NCI-H2171 (cell line): ENCODE data around the gene CLDN7.

Source experiments
- DNase-seq: peaks from one replicate; lab custom pipeline; 2025; lab: John Stamatoyannopoulos, UW

CLDN7 gene

GRCh38 chr17:7236808-7237207, 25.5 kb downstream of the CLDN7 start:
- no peak for DNase-seq

DNA sequence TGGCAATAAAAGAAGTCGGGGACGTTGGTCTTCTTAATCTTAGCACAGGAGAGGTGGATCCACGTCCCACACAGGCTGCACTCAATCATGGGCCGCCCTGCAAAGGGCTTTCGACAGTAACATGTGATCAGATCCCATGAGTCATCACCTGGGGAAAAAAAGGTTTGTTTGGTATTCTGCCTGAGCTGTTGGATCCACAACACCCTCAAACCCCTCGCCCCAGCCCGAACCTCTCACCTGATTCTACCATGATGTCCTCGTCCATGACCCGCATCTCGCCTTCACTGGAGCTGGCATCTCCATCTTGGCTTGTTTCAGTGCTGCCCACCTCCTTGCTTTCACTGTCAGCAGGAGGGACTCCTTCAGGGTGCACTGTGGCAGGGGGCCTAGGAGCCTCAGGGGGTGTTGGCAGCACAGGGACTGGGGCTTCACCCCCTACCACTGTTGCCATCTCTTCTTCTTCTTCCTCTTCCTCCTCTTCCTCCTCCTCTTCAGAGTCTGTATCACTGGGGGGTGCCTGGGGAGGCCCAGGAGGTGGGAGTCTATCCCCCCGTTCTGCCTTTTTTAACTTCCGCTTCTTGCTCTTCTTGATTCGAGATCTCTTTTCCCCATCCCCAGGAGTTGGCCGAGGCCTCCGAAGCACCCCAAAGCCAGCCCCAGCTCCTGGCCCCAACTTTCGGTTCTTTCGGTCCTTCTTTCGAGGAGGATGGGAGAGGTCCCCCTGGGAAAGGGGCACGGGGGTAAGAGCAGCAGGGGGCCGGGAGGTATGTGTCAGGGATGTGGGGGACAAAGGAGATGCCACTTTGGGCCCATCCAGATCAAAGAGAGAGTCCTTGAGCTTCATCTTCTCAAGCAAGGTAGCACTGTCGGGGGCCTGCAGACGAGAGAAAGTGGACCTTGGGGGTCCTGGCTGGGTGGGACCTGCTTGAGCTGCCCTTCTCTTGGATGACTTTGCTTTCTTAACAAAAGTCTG, 26.3 kb downstream of the CLDN7 start:
- no peak for DNase-seq

GRCh38 chr17:7234083-7234951, 28.0 kb downstream of the CLDN7 start, which contains the start of gene DVL2:
Gene DVL2, minus strand, starts transcription at chr17:7234517. Its CDS starts 255 bp downstream, at chr17:7234262.
- DNase-seq, result peak; percentile 93

DNA sequence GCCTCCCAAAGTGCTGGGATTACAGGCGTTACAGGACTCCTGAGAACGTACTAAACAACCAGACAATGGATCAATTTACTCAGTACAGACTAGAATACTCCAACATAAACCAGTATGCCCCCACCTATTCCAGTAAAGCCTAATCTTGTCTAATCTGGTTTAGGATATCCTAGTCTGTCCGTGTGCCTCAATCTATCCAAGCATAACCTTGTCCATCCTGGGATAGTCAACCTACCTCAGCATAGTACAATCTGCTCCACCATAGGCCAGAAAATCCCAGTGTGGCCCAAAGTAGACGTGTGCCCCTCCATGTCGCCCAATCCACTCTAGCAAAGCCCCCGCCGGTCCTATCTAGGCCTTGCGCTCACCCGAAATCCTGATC, 28.6 kb downstream of the CLDN7 start:
- DNase-seq, result no peak

DNA sequence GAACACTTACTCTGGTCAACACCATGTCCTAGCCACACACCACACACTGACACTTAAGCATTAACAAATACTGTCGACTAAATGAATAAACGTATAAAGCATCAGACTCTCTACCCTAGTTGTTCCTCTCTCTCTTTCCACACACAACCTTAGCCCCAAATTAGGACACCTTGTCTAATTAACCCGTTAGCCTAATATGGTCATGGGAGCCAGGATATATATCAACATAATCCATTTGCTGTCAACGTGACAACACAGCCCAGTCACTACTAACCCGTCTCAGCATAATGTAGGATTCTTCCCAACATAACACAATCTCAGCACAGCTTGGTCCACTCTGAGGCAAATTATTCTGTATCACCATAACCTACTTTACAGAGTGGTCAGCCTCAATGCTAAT, 30.2 kb downstream of the CLDN7 start:
- DNase-seq, result no peak

- DNase-seq, result no peak
Observed at GRCh38 chr17:7229504-7229903, 32.8 kb downstream of the CLDN7 start.

DNA sequence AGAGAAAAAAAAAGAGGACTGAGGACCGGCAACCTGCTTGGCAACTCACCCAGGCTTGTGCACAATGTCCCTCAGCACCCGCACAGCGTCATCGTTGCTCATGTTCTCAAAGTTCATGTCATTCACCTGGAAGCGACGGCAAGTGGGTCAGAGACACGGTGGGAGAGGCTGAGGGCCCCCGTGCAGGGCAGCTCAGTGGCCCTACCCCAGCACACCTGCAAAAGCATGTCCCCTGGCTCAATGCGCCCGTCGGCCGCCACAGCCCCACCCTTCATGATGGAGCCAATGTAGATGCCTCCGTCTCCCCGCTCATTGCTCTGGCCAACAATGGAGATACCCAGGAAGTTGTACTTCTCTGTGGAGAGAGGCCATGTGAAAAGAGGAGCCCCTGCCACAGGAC, 33.4 kb downstream of the CLDN7 start:
- DNase-seq, result no peak

GRCh38 chr17:7226721-7227710, 35.3 kb downstream of the CLDN7 start:
- no peak for DNase-seq

DNA sequence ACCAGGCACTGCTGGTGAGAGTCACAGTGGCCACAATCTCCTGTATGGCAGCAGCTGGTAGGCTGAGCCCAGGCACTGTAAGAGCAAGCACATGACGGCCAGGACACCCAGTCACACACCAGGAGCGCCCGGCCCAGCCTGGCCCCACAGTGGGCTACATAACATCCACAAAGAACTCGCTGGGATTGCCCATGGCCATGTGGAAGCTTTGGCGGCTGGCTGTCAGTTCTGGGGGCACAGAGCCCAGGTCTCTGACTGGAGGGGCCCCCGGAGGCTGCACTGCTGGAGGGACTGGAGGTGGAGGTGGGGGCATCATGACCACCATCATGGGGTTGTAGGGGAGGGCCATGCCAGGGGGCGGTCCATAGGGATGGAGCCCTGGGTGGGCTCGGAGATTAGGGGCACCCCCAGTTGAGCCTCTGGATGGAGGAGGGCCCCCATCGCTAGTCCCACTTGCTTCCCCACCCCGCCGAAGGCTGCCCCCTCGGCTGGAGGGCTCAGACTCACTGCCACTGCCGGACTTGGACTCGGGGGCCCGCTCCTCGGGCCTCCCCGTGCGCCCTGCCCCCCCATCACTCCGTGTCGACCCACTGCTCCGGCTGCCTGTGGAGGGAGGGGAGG, 36.5 kb downstream of the CLDN7 start:
- DNase-seq, result no peak

- DNase-seq, result no peak
Observed at GRCh38 chr17:7224661-7225111, 37.6 kb downstream of the CLDN7 start.

- no peak for DNase-seq
Observed at GRCh38 chr17:7224110-7224509, 38.2 kb downstream of the CLDN7 start.

DNA sequence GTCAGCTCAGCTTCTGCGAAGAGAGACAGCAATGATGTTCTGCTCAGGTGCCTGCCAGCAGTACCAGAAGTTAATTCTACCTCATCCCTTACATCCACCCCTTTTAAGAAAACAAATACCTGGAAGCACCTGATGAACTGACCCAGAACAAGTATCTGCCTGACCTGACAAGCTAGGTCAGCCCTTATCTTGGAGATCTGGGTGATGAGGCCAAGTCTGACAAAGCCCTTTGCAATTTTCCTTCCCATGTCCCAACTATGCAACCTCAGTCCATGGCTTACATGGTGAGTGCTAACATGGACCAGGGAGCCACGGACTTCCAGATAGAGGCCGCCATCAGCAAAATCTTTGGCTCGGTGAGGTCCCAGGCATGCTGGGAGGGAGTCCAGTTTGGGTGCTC, 38.9 kb downstream of the CLDN7 start:
- DNase-seq, result no peak

- DNase-seq, result no peak
Observed at GRCh38 chr17:7222972-7223292, 39.3 kb downstream of the CLDN7 start.

DNA sequence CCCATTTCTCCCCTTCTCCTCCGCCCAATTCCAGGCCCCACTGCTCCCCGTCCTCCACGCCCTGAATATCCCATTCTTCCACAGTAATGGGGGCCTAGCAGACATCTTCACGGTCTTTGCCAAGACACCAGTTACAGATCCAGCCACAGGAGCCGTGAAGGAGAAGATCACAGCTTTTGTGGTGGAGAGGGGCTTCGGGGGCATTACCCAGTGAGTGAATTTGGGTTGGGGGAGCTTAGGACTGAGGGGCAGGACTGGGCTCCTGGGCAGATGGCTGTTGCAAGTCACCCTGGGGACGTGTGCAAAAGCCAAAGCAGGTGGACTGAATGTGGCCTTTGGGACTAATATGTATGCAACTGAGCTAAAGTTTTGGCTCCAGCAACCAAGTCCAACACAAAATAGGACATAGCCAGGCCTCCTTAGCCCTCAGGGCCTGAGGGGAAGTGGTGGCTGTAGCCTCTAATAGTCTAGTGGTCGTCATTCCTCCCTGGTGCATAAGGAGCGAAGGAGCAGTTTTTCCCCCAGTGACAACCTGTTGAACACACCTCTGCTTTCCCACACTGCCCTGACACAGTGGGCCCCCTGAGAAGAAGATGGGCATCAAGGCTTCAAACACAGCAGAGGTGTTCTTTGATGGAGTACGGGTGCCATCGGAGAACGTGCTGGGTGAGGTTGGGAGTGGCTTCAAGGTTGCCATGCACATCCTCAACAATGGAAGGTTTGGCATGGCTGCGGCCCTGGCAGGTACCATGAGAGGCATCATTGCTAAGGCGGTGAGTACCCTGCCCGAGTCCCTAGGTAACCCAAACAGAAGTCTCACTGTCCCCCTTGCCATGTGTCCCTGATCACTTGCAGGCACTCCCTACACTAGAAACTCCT, 39.9 kb downstream of the CLDN7 start:
- DNase-seq, result no peak

GRCh38 chr17:7221278-7222092, 40.8 kb downstream of the CLDN7 start:
- no peak for DNase-seq

DNA sequence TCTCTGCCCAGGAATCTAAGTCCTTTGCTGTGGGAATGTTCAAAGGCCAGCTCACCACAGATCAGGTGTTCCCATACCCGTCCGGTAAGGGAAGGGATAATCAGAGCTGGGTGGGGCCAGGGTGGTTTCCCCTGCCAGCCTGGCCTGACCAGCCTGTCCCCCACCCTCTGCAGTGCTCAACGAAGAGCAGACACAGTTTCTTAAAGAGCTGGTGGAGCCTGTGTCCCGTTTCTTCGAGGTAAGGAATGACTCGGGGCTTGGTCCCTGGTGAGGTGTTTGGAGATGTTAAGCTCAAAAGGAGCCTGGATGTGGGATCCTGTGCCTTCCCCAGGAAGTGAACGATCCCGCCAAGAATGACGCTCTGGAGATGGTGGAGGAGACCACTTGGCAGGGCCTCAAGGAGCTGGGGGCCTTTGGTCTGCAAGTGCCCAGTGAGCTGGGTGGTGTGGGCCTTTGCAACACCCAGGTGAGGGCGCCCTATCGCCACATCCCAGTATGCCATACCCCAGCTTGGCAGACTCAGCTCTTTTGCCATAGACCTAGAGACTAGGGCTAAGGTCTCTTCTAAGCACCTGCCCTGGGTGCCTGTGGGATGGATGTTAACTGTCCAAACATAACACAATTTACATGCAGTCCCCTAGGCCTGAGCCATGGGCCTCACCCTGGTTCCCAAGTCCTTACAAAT, 41.5 kb downstream of the CLDN7 start:
- no peak for DNase-seq

DNA sequence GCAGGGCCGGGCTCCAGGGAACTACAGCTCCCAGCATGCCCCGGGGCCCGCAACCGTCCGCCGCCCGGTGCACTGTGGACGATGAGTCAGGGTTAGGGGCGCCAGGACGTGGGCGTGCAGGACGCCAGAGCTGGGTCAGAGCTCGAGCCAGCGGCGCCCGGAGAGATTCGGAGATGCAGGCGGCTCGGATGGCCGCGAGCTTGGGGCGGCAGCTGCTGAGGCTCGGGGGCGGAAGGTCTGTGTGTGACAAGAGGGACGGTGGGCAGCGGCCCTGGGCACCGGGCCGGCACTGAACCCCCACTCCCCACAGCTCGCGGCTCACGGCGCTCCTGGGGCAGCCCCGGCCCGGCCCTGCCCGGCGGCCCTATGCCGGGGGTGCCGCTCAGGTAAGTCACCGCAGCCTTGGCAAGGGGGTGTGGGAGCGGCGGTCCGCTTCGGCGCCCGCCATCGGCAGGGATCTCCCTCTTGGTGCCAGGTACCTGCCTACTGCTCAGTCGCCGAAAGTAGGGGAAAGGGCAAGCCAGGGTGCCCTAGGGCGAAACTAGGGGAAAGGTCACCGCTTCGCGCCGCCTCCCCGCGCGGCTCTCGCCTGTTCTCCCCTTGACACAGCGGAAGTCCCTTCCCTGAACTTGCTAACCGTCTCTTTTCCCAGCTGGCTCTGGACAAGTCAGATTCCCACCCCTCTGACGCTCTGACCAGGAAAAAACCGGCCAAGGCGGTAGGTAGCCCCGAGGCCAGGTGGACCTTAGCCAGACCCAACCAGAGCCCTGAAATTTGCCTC, 42.3 kb downstream of the CLDN7 start, which contains the start of the genes ACADVL and DLG4:
Gene ACADVL (plus strand): TSS at position 127 of the 781 bp plus-strand sequence. CDS start 47 bp downstream, at position 174.
Gene DLG4 (minus strand): TSS at position 25 of the 781 bp plus-strand sequence.
- peak; percentile 61 for DNase-seq
